Cardiac fibroblast (primary cell): ENCODE data around the gene ORMDL2.
A peak's percentile ranks its signal among the peaks of the same experiment; 100 is the strongest.

ENCODE experiments used
- DNase-seq, 2 donors: peaks; one replicate each; pipeline versions ENCODE4 v3.0.0 to v3.0.0-alpha.2; 2010; ENCODE audit warnings: low read depth in 2 of 2
- H3K4me3 ChIP-seq, 2 donors: replicated peaks in 1 of 2; 1 replicate in 1 of 2; 2 replicates in 1 of 2; pipeline ENCODE4 v1.5.1; 2011; ENCODE audit warnings: low read depth in 2 of 2, low read length in 2 of 2, mild to moderate bottlenecking in 2 of 2, moderate library complexity in 1 of 2
- TF ChIP-seq, protein P1 (sequence below): IDR thresholded peaks from one replicate; pipeline ENCODE4 v1.5.1; 2011; ENCODE audit warnings: low read depth, mild to moderate bottlenecking, low read length, inconsistent platforms

ORMDL2 gene

DNA sequence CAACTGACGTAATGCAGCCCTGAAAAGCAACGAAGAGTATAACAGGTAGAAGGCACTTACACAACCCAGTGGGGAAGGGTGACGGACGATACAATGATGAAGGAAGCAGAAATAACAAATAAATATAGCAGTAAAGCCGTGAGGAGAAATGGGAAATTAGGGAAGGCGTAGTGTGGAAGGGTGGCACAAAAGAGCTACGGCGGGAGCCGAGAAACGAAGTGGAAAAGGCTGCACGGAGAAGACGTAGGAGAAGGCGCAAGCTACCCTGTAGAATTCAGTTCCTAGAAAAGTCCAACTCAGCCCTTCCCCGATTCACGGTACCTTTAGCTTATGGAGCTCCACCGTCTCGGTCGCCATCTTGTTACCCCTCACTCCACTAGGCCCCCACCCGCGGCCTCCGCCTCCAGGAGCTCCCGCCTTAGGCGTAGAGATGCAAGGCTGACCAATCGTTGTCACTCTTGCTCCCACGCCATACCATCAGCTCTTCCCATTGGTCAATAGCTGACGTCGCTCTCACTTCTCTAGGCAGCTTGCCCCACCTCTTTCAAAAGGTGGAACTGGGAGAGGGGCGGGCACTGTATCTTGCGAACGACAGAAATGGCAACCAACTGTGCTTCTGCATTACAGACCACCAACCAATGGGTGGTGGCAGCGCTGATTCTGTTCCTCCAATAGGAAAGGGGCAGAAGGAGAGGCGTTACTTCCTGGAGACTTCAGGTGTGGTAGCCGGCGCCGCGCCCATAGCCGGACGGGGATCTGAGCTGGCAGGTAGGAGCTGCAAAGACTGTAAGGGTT, at the start of gene ORMDL2, which contains the start of gene SARNP:
Gene ORMDL2 (plus strand): TSS at position 697 of the 795 bp plus-strand sequence. CDS start 959 bp downstream, outside the sequence.
Gene SARNP (minus strand): TSS at position 380 of the 795 bp plus-strand sequence. CDS start 23 bp downstream, at position 357.
- TF ChIP-seq, protein P1, sequence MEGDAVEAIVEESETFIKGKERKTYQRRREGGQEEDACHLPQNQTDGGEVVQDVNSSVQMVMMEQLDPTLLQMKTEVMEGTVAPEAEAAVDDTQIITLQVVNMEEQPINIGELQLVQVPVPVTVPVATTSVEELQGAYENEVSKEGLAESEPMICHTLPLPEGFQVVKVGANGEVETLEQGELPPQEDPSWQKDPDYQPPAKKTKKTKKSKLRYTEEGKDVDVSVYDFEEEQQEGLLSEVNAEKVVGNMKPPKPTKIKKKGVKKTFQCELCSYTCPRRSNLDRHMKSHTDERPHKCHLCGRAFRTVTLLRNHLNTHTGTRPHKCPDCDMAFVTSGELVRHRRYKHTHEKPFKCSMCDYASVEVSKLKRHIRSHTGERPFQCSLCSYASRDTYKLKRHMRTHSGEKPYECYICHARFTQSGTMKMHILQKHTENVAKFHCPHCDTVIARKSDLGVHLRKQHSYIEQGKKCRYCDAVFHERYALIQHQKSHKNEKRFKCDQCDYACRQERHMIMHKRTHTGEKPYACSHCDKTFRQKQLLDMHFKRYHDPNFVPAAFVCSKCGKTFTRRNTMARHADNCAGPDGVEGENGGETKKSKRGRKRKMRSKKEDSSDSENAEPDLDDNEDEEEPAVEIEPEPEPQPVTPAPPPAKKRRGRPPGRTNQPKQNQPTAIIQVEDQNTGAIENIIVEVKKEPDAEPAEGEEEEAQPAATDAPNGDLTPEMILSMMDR, result no peak
- peak; percentile 100 for DNase-seq

GRCh38 chr12:55771736-55772135, 46.1 kb upstream of the ORMDL2 start:
- TF ChIP-seq, protein P1, result no peak
- no peak overlapping the region for H3K4me3 ChIP-seq
- no peak for DNase-seq

More for the DNA sequence above, at the start of gene ORMDL2, which contains the start of gene SARNP:
- H3K4me3 ChIP-seq, result peak within 1 kb of the TSS; percentile 83 to 84

- no peak overlapping the region for H3K4me3 ChIP-seq
- DNase-seq, result no peak
- TF ChIP-seq, protein P1, result no peak
Observed at GRCh38 chr12:55777856-55778255, 40.0 kb upstream of the ORMDL2 start.

- TF ChIP-seq, protein P1, result no peak
- peak; percentile 13 to 18 for DNase-seq
Observed at GRCh38 chr12:55780685-55781084, 37.2 kb upstream of the ORMDL2 start.

GRCh38 chr12:55788546-55788945, 29.3 kb upstream of the ORMDL2 start:
- no peak overlapping the region for H3K4me3 ChIP-seq
- no peak for DNase-seq
- TF ChIP-seq, protein P1, result no peak

More at GRCh38 chr12:55780685-55781084, 37.2 kb upstream of the ORMDL2 start:
- no peak overlapping the region for H3K4me3 ChIP-seq

DNA sequence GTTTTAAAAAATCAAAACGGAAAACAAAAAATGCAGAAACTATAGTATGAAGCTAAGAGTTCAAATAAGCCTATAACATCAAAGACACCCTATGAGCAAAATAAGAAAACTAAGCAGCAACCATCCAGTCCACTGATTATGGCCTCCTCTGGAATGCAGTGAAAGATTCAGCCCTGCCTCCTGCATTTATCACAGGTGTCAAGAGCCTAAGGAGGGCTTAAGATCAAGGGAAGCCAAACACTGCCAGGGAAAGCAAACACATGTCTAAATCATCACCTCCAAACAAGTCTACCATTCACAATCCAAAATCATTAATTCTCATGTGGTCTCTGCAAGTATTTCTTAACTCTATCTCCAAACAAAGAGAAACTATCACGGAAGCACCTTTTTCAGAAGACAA, 28.7 kb upstream of the ORMDL2 start:
- TF ChIP-seq, protein P1, result no peak
- no peak overlapping the region for H3K4me3 ChIP-seq
- no peak for DNase-seq
